Left ventricle myocardium inferior (tissue), 1 donor: ENCODE results near the gene CELF4. TPM values are rescaled to one million over a fixed set of nuclear protein-coding genes. Genes with fewer than 3 reads are reported as not detected.
A peak's percentile ranks its signal among the peaks of the same experiment; 100 is the strongest.

Experiments used
- DNase-seq: peaks from one replicate; pipeline ENCODE4 v3.0.0-alpha.2; 2020
- H3K27ac ChIP-seq: fragments of 200-600 bp; replicated peaks from 2 replicates; pipeline ENCODE4 v1.8.0; 2021
- H3K27me3 ChIP-seq: fragments of 200-600 bp; 2 replicates; pipeline ENCODE4 v1.8.0; 2021; ENCODE audit warnings: low read depth
- H3K36me3 ChIP-seq: fragments of 200-600 bp; 2 replicates; pipeline ENCODE4 v1.8.0; 2021
- H3K4me1 ChIP-seq: fragments of 200-600 bp; 2 replicates; pipeline ENCODE4 v1.8.0; 2021
- H3K4me3 ChIP-seq: fragments of 200-600 bp; 2 replicates; pipeline ENCODE4 v1.8.0; 2021; ENCODE audit warnings: mild to moderate bottlenecking, moderate library complexity
- H3K9me3 ChIP-seq: fragments of 200-600 bp; replicated peaks from 2 replicates; pipeline ENCODE4 v1.8.0; 2021
- intact Hi-C: fragments of 100-400 bp; cut with micrococcal nuclease; formaldehyde crosslinking; loops from one replicate; pipeline ENCODE4 v1.11.0; 2022
- total RNA-seq: library from RNA; stranded (reverse); fragmentation: NEBNext Ultra II Directional; extraction: Animal tissue kit (Norgen Biotek cat#: 25700); gene quantifications from one replicate; pipeline ENCODE4 v1.2.1, GENCODE V29; 2021
- TF ChIP-seq, protein P1 (sequence below): fragments of 200-600 bp; IDR thresholded peaks from 2 replicates; pipeline ENCODE4 v1.8.0; 2021; ENCODE audit warnings: antibody characterized with exemption, mild to moderate bottlenecking, borderline replicate concordance
- donor health status: DM: no; HTN: yes; CAD: no; lungs with severe emphysema.

CELF4 gene
- total RNA-seq, 1 donor from 2014 or later, result 0.60 TPM

DNA sequence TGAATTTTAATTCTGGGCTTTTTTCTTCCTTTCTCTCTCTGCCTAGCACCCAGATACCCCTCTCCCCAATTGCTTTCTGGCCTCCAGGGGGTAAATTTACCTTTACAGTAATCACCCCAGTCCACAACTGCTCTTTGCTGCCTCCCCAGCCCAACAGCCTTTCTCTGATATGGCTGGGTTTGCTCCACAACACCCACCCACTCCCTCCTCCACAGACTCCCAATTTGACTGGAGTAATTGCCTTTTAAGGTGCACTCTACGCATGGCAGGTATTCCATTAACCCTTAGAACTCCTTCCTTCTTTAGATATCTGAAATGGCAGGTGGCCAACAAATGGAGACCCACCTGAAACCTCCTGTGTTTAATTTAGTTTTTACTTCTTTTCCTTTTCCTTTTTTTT is 3.6 kb downstream of the CELF4 start:
- H3K27ac ChIP-seq, result no peak overlapping the region
- peaks cover 92% of the 10 kb centered on the region for H3K27me3 ChIP-seq
- peaks cover 18% of the 10 kb centered on the region for H3K4me1 ChIP-seq
- TF ChIP-seq, protein P1, sequence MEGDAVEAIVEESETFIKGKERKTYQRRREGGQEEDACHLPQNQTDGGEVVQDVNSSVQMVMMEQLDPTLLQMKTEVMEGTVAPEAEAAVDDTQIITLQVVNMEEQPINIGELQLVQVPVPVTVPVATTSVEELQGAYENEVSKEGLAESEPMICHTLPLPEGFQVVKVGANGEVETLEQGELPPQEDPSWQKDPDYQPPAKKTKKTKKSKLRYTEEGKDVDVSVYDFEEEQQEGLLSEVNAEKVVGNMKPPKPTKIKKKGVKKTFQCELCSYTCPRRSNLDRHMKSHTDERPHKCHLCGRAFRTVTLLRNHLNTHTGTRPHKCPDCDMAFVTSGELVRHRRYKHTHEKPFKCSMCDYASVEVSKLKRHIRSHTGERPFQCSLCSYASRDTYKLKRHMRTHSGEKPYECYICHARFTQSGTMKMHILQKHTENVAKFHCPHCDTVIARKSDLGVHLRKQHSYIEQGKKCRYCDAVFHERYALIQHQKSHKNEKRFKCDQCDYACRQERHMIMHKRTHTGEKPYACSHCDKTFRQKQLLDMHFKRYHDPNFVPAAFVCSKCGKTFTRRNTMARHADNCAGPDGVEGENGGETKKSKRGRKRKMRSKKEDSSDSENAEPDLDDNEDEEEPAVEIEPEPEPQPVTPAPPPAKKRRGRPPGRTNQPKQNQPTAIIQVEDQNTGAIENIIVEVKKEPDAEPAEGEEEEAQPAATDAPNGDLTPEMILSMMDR, result no peak
- no peak overlapping the region for H3K4me3 ChIP-seq
- H3K36me3 ChIP-seq, result no peaks in the 10 kb centered on the region
- intact Hi-C loops, result no loop called here
- no peak for DNase-seq
- H3K9me3 ChIP-seq, result no peaks in the 10 kb centered on the region

DNA sequence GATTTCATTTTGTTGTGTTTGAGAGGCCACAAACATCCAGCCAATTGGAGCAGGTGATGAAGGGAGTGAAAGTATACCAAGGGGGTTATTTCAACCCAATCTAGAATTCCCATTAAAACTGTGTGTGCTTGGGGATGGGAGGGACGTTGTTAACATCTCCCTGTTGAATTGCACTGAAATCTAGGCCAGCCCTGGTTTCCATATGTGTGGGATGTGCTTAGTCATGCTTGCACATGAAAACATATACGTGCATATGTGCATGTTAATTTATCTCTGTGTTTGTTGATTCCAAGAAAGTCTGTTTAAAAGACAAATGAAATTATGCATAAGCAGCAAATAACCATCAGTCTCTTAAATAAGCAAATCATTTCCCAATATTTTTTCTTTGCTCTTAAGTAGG is 5.6 kb downstream of the CELF4 start:
- H3K27ac ChIP-seq, result no peak overlapping the region
- H3K36me3 ChIP-seq, result no peaks in the 10 kb centered on the region
- H3K27me3 ChIP-seq, result peaks cover 98% of the 10 kb centered on the region
- H3K4me3 ChIP-seq, result no peak overlapping the region
- peaks cover 2% of the 10 kb centered on the region for H3K4me1 ChIP-seq
- TF ChIP-seq, protein P1, result no peak
- H3K9me3 ChIP-seq, result no peaks in the 10 kb centered on the region
- no peak for DNase-seq
- intact Hi-C loops, result no loop called here

DNA sequence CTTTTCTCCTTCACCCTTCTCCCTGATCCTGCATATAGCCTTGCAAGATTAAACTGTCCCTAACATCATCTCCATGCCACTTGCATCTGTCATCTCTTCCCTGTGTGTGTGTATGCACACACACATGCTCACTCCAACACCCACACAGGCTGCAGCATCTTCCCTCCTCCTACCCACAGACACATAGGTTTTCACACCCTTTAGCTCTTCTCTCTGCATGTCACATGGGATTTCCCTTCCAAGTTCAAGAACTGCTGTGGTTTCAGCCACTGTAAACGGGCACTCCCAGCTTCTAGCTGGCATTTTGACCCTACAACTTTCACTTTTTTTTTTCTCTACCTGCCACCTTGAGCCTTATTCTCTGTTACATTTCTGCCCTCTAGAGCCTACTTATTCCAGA is 6.4 kb downstream of the CELF4 start:
- DNase-seq, result no peak
- peaks cover 99% of the 10 kb centered on the region for H3K27me3 ChIP-seq
- TF ChIP-seq, protein P1, result no peak
- no peaks in the 10 kb centered on the region for H3K9me3 ChIP-seq
- H3K4me3 ChIP-seq, result no peak overlapping the region
- H3K27ac ChIP-seq, result no peak overlapping the region
- no peaks in the 10 kb centered on the region for H3K4me1 ChIP-seq
- H3K36me3 ChIP-seq, result no peaks in the 10 kb centered on the region
- intact Hi-C loops, result no loop called here

DNA sequence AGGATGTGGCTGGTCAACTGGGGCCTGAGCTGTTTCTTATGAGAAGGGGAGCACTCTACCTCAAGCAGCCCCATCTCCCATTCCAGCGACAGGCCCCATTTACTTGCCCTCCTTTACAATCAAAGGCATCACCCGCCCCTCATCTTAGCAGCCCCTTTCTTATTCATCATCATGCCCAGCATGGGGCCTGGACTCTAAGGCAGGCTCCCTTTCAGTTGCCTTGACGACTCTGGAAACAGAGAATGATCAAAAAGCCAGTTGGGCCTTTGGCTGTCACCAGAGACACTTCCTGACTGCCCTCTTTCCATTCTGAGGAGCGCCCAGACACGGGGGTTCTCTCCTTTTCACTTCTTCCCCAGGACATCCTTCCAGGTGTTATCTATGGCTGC is 11.2 kb downstream of the CELF4 start:
- no peak for DNase-seq
- peaks cover 99% of the 10 kb centered on the region for H3K27me3 ChIP-seq
- TF ChIP-seq, protein P1, result no peak

GRCh38 chr18:37553633-37554398 is 11.8 kb downstream of the CELF4 start:
- peaks cover 99% of the 10 kb centered on the region for H3K27me3 ChIP-seq
- no peaks in the 10 kb centered on the region for H3K4me1 ChIP-seq
- H3K9me3 ChIP-seq, result no peaks in the 10 kb centered on the region
- intact Hi-C loops, result no loop called here
- no peak overlapping the region for H3K4me3 ChIP-seq
- TF ChIP-seq, protein P1, result peak; percentile 40
- H3K27ac ChIP-seq, result no peak overlapping the region
- no peak for DNase-seq
- H3K36me3 ChIP-seq, result no peaks in the 10 kb centered on the region

More for the DNA sequence above, 11.2 kb downstream of the CELF4 start:
- Histone ChIP-seq H3K36me3 (no peaks in the 10 kb centered on the region), H3K4me1 (no peaks in the 10 kb centered on the region), H3K4me3 (no peak overlapping the region), H3K27ac (no peak overlapping the region), H3K9me3 (no peaks in the 10 kb centered on the region)
- intact Hi-C loops, result no loop called here
